DMS79 (cell line): ENCODE results near the gene CENPW.

Experiments
- DNase-seq: peaks from one replicate; lab custom pipeline; 2025; lab: John Stamatoyannopoulos, UW

The CENPW gene

DNA sequence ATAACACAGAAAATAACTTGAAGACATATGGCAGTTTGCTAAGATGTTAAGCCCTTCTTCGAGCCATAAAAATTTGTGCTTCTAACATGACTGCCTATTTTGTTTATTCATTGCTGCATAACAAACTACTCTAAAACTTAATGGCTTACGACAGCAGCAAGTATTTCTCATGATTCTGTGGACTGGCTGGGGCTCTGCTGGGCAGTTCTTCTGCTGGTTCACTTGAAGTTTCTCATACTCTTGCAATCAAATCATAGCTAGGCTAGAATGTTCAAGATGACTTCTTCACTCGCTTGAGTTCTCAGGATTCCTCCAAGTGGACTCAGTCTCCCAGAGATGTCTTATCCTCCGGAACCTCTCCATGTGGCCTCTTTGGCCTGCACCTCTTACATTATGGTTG is 33.4 kb downstream of the CENPW start:
- DNase-seq, result no peak

- no peak for DNase-seq
These were observed 34.5 kb downstream of the CENPW start for GRCh38 chr6:126374372-126374771.

DNA sequence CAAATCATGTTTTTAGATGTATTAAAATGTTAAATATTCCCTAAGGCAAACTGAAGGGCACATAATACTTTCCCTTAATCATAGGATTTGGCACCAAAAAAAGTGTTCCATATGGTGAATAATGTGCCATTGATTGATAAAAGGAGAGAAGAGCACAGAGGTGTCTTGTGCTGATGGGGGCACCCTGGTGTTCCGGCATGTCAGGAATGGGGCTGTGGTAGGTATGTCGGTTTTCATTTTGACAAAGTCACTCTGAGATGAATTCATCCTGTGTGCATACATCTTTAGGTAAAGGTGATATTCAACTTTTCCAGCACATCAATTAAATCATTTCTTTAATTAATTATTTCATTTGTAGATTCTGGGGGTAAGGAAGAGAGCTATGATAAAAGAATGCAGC is 36.8 kb downstream of the CENPW start:
- DNase-seq, result no peak

DNA sequence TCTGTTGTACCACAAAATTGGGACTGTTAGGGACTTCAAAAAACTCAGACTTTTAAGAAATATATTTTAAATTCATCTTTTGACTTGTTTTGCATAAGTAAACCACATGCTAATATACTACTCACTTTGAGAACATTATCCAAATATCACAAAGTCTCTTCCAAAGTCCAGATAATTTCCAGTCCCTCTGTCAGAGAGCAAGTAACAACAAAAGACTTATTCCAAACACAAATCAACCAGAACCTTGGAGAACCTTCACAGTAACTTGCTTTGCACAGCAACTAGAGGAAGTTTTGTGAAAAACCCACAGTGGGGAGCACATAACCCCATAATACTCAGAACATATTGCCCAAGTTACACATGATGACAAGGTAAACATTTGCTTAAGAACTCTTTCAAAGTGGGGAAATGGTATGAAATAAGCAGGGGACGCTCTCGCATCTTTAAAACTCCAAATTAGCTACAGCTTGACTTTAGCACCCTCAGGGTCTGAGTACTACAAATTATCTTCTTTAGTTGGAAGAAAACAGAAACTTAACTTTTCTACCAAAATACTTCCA is 37.8 kb downstream of the CENPW start:
- DNase-seq, result no peak

DNA sequence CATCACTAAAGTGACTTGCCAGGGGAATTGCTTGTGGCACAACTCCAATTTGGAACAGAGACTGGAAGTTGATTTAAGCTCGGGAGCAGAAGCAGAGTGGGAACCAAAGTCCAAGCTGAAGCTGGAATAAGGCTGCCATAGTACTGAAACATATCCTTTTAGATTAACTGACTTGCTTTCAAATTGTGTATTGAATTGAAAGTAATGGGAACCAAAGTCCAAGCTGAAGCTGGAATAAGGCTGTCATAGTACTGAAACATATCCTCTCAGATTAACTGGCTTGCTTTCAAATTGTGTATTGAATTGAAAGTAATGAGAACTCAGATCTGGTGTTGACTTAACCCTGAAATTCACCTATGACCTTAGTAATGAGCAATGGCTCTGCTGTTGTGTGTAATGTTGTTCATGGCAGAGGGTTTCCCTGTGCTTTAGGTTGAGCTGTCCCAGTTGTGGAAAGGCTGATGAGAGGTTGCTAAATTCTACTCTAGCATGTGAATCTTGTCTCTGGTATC is 40.2 kb downstream of the CENPW start:
- DNase-seq, result no peak

DNA sequence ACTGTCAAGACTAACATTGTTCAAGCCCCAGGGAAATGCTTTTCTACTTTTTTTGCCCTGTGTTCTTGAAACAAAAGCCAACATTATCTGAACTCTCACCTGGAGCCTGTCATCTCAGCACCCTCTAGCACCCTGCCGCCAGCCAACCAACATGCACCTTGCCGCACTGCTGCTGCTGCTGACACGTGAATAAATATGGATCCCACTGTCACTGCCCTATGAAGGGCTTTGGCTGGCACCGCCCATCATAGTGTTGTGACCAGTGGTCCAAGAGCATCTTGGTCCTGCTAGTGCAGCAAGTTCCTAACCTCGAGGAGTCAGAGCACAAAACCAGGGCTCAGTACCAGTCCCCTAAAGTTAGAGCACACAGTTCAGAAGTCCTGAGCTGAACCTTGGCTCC is 41.6 kb downstream of the CENPW start:
- DNase-seq, result no peak

DNA sequence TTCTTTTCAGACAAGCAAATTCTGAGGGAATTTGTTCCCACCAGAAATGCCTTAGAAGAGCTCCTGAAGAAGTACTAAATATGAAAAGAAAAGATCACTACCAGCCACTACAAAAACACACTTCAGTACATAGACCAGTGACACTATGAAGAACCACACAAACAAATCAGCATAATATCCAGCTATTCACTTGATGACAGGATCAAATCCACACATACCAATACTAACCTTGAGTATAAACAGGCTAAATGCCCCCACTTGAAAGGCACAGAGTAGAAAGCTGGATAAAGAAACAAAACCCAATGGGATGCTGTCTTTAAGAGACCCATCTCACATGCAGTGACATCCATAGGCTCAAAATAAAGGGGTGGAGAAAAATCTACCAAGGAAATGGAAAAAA is 43.3 kb downstream of the CENPW start:
- no peak for DNase-seq

DNA sequence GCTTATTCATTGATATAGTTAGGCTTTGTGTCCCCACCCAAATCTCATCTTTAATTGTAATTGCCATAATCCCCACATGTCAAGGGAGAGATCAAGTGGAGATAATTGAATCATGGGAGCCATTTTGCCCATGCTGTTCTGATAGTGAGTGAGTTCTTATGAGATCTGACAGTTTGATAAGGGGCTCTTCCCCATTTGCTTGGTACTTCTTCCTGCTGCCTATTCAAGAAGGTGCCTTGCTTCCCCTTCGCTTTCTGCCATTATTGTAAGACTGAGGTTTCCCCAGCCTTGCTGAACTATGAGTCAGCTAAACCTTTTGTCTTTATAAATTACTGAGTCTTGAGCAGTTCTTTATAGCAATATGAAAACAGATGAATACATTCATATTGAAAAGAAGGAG is 45.6 kb downstream of the CENPW start:
- DNase-seq, result no peak

DNA sequence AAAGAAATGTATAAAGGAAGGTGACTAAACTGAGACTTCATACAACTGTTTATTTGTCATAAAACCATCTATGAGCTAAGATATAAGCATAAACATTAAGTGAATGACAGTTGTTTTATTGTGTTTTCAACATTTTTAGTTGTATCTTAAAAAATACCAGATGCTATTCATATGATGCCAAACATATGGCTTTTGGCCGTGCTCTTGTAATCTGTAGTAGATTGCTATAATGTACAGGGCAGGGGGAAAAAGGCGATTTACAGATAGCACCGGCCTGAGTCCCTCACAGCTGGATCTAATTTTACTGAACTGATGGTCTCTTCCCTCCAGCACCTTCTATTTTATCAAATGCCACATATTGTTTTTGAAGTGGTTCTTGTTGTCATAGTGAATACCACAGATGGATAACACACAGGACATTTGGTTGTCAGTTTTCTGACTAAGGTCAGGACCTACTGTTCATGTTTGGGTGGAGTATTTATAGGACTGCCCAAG is 48.2 kb downstream of the CENPW start:
- no peak for DNase-seq

DNA sequence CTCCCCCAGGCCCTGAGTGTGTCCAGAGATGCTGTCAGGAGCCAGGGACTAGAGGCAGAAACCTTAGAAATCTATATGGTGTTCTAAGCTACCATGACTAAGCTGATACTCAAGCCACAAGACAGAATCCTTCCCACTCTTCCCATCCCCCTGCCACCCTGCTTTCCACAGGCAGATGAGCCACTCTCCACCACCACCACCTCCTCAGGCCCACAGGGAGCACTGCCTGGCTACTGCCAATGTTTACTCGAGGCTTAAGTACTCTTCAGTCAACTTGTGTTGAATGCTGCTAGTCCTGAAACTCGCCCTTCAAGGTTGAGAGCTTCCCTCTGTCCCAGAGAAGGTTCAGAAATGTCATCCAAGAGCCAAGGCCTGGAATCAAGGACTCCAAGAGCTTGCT is 56.2 kb downstream of the CENPW start:
- DNase-seq, result peak; percentile 26
